Measurements from ENCODE around the gene CBR3. TPM values are rescaled to one million over a fixed set of nuclear protein-coding genes. Genes with fewer than 3 reads are reported as not detected.
"Not testable (repeated sequence)": the region's sequence is repeated elsewhere in the genome, so short reads cannot be mapped to it uniquely, and the experiment has no call there.

The CBR3 gene
- total RNA-seq, 1 donor from 2014 or later: 1.6 TPM

- FAIRE-seq (no peak), DNase-seq (ENCODE audit: low spot score in 2 of 2) (no peak)
Measured at GRCh38 chr21:36115138-36115730, 19.6 kb upstream of the CBR3 start.

DNA sequence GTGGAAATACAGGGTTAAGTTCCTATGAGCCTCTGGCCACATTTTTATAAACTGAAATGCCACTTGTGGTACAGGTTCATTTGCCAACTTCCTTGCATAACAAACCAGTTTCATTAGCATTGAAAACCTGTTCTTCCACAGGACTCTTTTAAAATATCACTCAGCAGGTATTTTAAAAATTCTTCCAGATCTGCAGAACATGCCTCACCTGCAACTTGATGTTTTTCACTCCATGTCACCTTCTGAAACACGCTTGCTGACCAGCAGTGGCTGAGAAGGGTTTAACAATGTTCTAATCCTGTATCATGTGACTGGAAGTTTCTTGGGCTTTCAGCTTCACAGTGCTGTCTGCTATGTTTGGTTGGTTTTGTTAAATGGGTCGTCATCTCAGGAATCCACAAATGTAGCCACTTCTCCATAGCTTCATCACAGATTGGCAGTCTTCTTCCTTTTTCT, 17.6 kb upstream of the CBR3 start:
- no peak for FAIRE-seq
- DNase-seq (ENCODE audit: low spot score in 2 of 2): no peak

- no peak for FAIRE-seq
- DNase-seq (ENCODE audit: low spot score in 2 of 2): no peak
Measured at GRCh38 chr21:36120304-36120888, 14.5 kb upstream of the CBR3 start.

- DNase-seq (ENCODE audit: low spot score in 2 of 2) (no peak), FAIRE-seq (no peak)
Measured at GRCh38 chr21:36122977-36123376, 11.9 kb upstream of the CBR3 start.

DNA sequence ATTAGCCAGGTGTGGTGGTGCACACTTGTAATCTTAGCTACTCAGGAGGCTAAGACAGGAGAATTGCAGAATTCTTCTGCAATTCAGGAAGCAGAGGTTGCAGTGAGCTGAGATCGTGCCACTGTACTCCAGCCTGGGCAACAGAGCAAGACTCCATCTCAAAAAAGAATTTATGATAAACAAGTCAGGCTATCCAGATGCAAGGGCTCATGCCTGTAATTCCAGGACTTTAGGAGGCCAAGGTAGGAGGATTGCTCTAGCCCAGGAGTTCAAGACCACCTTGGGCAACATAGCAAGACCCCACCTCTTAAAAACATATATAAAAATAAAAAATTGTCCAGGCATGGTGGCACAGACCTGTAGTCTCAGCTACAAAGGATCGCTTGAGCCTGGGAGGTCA, 10.5 kb upstream of the CBR3 start:
- no peak for DNase-seq (ENCODE audit: low spot score in 2 of 2)
- no peak for FAIRE-seq

DNA sequence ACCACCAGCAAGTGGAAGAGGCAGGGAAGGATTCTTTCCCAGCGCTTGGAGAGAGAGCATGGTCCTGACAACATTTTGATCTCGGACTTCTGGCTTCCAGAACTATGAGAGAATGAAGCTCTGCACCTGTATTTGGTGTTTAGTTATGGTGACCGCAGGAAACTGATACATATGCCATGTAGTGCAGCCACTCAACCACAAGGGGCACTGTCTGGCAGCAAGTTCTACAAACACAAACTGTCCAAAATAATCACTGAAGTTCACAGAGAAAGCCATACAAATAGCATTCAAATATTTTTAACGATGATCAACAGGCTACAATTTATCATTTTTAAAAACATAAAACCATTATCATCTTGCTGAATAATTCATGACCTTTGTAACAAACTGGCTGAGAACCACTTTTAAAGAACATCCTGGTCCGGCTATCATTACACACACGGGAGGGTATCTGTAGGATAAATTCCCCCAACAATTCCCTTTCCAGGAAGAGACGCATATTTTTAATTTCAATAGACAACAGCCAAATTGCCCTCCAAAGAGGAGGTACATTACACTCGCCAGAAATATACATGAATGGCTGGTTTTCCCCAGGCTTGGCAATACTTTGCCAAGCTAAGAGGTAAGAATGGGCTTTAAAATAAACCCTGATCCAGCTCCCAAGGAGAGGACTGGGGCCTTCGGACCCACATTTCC, 9.2 kb upstream of the CBR3 start:
- FAIRE-seq (no peak), DNase-seq (ENCODE audit: low spot score in 2 of 2) (peak in 1 of 2 donors; percentile 41)

- FAIRE-seq (no peak), DNase-seq (ENCODE audit: low spot score in 2 of 2) (no peak)
Measured at GRCh38 chr21:36126208-36126565, 8.7 kb upstream of the CBR3 start.

DNA sequence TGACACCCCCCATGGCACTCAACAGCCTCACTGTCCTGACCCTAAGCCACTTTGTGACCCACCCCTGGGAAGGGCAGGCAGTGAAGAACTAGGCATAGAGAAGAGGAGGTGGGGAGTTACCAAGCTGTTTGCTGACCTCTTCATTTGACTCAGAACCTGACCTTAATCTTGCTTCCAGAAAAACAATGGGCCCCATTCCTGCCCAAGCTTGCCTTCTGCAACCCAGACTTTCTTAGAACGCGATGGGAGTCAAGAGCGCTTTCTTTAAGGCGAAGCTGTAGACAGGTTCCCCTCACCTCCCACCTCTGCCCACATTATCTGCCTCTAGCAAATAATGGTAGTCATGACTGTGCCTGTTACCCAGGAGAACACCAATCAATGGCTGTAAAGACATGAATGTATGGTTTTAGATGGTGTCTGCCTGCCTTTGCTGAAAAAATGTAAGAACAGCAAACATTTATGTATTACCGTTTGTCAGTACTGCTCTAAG, 8.2 kb upstream of the CBR3 start:
- no peak for FAIRE-seq
- no peak for DNase-seq (ENCODE audit: low spot score in 2 of 2)

DNA sequence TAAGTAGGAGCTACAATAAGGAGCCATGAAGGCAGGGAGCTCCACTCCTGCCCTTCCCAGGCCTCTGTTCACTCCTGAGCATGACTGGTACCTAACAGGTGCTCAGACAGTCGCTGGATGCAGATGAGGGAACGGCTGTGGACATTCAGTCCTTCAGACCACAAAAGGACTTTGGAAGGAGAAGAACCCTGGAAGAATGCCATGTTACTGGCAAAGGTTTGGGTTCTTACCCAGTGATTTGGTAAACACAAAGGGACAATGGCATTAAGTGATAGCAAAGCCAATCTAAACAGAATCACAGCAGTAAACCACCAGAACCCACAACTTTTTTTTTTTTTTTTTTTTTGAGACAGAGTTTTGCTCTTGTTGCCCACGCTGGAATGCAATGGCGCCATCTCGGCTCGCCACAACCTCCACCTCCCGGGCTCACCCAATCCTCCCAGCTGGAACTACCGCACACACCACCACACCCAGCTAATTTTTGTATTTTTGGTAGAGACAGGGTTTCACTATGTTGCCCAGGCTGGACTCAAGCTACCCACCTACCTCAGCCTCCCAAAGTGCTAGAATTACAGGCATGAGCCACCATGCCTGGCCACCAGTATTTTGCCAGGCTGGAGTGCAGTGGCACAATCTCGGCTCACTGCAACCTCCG, 7.5 kb upstream of the CBR3 start:
- DNase-seq (ENCODE audit: low spot score in 2 of 2): no peak
- FAIRE-seq: no peak

- FAIRE-seq: no peak
- DNase-seq (ENCODE audit: low spot score in 2 of 2): no peak
Measured at GRCh38 chr21:36127977-36128376, 6.9 kb upstream of the CBR3 start.

GRCh38 chr21:36129219-36129618, 5.7 kb upstream of the CBR3 start:
- DNase-seq (ENCODE audit: low spot score in 2 of 2): no peak
- no peak for FAIRE-seq

DNA sequence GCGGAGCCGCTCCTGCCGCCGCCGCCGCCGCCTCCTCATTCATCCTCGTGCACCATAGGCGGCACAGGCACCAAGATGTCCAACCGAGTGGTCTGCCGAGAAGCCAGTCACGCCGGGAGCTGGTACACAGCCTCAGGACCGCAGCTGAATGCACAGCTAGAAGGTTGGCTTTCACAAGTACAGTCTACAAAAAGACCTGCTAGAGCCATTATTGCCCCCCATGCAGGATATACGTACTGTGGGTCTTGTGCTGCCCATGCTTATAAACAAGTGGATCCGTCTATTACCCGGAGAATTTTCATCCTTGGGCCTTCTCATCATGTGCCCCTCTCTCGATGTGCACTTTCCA, 4.5 kb upstream of the CBR3 start:
- DNase-seq (ENCODE audit: low spot score in 2 of 2); FAIRE-seq: not testable (repeated sequence)

- not testable (repeated sequence) for FAIRE-seq; DNase-seq (ENCODE audit: low spot score in 2 of 2)
Measured at GRCh38 chr21:36130839-36131238, 4.0 kb upstream of the CBR3 start.

DNA sequence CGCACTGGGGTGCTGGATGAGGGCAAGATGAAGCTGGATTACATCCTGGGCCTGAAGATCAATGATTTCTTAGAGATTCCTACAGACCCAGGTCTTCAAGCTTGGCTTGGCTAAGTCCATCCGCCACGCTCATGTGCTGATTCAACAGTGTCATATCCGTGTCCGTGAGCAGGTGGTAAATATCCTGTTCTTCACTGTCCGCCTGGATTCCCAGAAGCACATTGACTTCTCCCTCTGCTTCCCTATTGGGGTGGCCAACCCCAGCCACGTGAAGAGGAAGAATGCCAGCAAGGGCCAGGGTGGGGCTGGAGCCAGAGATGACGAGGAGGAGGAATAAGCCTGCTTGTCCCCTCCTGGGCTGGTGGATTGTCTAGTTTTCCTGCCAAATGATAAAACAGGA, 2.2 kb upstream of the CBR3 start:
- FAIRE-seq (no peak), DNase-seq (ENCODE audit: low spot score in 2 of 2) (no peak)

DNA sequence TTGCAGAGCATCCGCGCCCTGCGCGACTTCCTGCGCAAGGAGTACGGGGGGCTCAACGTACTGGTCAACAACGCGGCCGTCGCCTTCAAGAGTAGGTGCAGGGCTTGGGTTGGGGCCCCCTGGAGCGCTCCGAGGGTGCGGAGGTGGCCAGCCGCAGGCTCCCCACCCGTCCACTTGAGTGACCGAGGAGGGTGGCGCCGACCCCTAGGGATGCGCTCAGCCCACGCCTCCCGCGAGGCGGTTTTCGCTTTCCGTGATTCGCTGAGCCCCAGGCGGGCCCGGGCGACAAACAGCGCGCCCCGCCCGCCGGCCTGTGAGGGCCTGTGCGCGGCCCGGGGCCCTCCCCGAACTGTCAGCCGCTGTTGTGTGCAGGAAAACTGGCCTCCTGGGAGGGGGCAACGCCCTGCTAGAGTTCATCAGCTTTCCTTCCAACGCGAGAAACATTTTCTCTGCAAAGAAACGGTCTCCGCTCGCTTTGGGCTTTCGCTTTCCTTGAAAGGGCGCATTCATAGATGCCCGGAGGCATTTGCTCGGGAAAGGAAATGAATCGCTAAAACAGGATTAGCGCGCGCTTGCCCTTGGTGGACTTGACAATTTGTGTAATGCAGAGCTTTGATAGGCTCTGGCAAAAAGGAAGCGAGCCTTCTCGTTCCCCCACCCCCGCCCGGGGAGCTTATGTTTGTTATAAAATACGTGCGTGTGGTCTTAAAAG, 668 bp downstream of the CBR3 start:
- peak; percentile 75 to 81 for DNase-seq (ENCODE audit: low spot score in 2 of 2)
- no peak for FAIRE-seq

- not testable (repeated sequence) for DNase-seq (ENCODE audit: low spot score in 2 of 2); FAIRE-seq
Measured at GRCh38 chr21:36139791-36140190, 4.9 kb downstream of the CBR3 start.

DNA sequence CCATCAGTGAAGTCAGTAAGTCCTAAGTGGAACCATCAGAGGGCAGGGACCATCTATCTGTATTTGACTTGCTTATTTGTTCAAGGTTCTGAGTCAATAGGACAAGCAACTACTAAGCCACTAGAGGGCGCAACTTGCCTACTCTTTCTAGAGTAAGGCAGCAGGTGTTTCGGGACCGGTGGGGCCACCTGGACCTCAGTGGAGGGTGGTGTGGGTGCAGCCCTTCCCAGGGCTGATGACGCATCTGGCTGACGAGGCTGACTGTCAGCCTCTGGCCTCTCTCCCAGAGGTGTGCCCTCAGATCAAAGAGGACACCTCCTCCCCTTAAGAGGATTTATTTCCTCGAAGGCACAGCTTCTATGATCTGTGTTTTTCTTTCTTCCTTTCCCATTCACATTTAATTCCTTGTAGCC, 6.6 kb downstream of the CBR3 start:
- FAIRE-seq (no peak), DNase-seq (ENCODE audit: low spot score in 2 of 2) (peak in 1 of 2 donors; percentile 64)

DNA sequence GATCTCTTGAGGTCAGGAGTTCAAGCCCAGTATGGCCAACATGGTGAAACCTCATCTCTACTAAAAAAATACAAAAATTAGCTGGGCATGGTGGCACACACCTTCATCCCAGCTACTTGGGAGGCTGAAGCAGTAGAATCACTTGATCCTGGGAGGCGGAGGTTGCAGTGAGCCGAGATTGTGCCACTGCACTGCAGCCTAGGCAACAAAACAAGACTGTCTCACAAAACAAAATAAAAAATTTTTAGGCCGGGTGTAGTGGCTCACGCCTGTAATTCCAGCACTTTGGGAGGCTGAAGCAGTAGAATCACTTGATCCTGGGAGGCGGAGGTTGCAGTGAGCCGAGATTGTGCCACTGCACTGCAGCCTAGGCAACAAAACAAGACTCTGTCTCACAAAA, 9.4 kb downstream of the CBR3 start:
- FAIRE-seq; DNase-seq (ENCODE audit: low spot score in 2 of 2): not testable (repeated sequence)

- no peak for FAIRE-seq
- DNase-seq (ENCODE audit: low spot score in 2 of 2): no peak
Measured at GRCh38 chr21:36145259-36145658, 10.4 kb downstream of the CBR3 start.

- no peak for FAIRE-seq
Measured at GRCh38 chr21:36147911-36148310, 13.0 kb downstream of the CBR3 start.

DNA sequence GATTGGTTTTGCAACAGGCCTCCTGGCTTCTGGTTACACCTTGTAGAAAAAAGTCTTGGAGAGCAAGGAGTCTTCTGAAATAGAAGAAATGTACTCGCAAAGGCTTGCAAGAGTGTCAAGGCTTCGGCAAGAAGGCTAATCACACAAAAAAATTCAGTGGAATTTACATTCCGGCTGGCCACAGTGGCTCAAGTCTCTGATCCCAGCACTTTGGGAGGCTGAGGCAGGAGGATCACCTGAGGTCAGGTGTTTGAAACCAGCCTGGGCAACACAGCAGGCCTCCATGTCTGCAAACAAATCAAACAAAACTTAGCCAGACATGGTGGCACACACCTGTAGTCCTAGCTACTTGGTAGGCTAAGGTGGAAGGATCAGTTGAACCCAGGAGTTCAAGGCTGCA, 14.0 kb downstream of the CBR3 start:
- no peak for FAIRE-seq
- no peak for DNase-seq (ENCODE audit: low spot score in 2 of 2)

More at GRCh38 chr21:36147911-36148310, 13.0 kb downstream of the CBR3 start:
- DNase-seq (ENCODE audit: low spot score in 2 of 2): no peak
